Spinal cord (tissue), 10 donors: Measurements from ENCODE around the gene CEP112. TPM values are rescaled to one million over a fixed set of nuclear protein-coding genes. Genes with fewer than 3 reads are reported as not detected.

Experiments used
- DNase-seq, 6 donors: peaks; one replicate each; pipeline versions ENCODE4 v3.0.0 to v3.0.0-alpha.2; 2013 to 2015; ENCODE audit warnings: low spot score in 6 of 6, low read depth in 4 of 6
- H3K27ac ChIP-seq: one replicate; pipeline ENCODE4 v1.5.1; 2013; ENCODE audit warnings: low read depth, low read length, control low read depth
- H3K27me3 ChIP-seq: one replicate; pipeline ENCODE4 v1.6.1; 2013; ENCODE audit warnings: low read length; ENCODE audit not compliant: control insufficient read depth, insufficient read depth
- H3K36me3 ChIP-seq: one replicate; pipeline ENCODE4 v1.6.1; 2013; ENCODE audit warnings: low read length; ENCODE audit not compliant: control insufficient read depth, insufficient read depth
- H3K4me1 ChIP-seq: one replicate; pipeline ENCODE4 v1.6.1; 2013; ENCODE audit warnings: low read length; ENCODE audit not compliant: control insufficient read depth, insufficient read depth
- H3K4me3 ChIP-seq: one replicate; pipeline ENCODE4 v1.5.1; 2013; ENCODE audit warnings: low read depth, low read length, control low read depth
- H3K9me3 ChIP-seq: one replicate; pipeline ENCODE4 v1.6.1; 2013; ENCODE audit warnings: low read length; ENCODE audit not compliant: control insufficient read depth, insufficient read depth
- WGBS: methylation state at CpG from one replicate; pipeline ENCODE4 v1.1.5; 2013; ENCODE audit warnings: missing lambda C conversion rate; ENCODE audit not compliant: insufficient coverage; 5-methylcytosine and 5-hydroxymethylcytosine counted together
- polyA plus RNA-seq, 2 donors: library from polyadenylated mRNA; unstranded; fragments of 120-200 nt; gene quantifications; one replicate each; pipeline ENCODE4 v1.2.1, GENCODE V29; 2013; ENCODE audit not compliant: insufficient read length in 2 of 2
- total RNA-seq, 2 donors: library from RNA; depleted of rRNA in 1 of 2; stranded (reverse); fragments of 120-200 nt in 1 of 2; fragments of >200 nt in 1 of 2; gene quantifications; one replicate each; pipeline versions ENCODE4 v1.2.3 to v1.2.4, GENCODE V29; 2013 to 2014
- donor health status: healthy.

Gene CEP112
- total and polyA plus RNA-seq, 4 donors: 9.1 to 26.2 (median 17.6) TPM

- no peak for DNase-seq
- Histone ChIP-seq H3K9me3 (peaks cover 1% of the 10 kb centered on the region), H3K4me1 (no peaks in the 10 kb centered on the region), H3K27me3 (no peaks in the 10 kb centered on the region), H3K4me3 (no peak overlapping the region), H3K36me3 (no peaks in the 10 kb centered on the region), H3K27ac (no peak overlapping the region)
- WGBS: 99% methylated on average over 7 of the region's 9 CpGs
Measured at GRCh38 chr17:66211047-66211810, 19.3 kb upstream of the CEP112 start.

- H3K4me3 ChIP-seq: no peak overlapping the region
- peaks cover 1% of the 10 kb centered on the region for H3K9me3 ChIP-seq
- WGBS: 100% methylated on average over 2 of the region's 2 CpGs
- no peaks in the 10 kb centered on the region for H3K4me1 ChIP-seq
- no peaks in the 10 kb centered on the region for H3K27me3 ChIP-seq
- no peaks in the 10 kb centered on the region for H3K36me3 ChIP-seq
- H3K27ac ChIP-seq: no peak overlapping the region
- no peak for DNase-seq
Measured at GRCh38 chr17:66210208-66210574, 18.3 kb upstream of the CEP112 start.

GRCh38 chr17:66207936-66208335 is 16.0 kb upstream of the CEP112 start:
- H3K36me3 ChIP-seq: no peaks in the 10 kb centered on the region
- H3K27ac ChIP-seq: no peak overlapping the region
- H3K27me3 ChIP-seq: no peaks in the 10 kb centered on the region
- peaks cover 1% of the 10 kb centered on the region for H3K9me3 ChIP-seq
- no peak for DNase-seq
- H3K4me3 ChIP-seq: no peak overlapping the region
- no peaks in the 10 kb centered on the region for H3K4me1 ChIP-seq

GRCh38 chr17:66203274-66204015 is 11.5 kb upstream of the CEP112 start:
- WGBS: 78% methylated on average over 3 of the region's 8 CpGs
- no peak for DNase-seq
- Histone ChIP-seq H3K27ac (no peak overlapping the region), H3K4me1 (no peaks in the 10 kb centered on the region), H3K9me3 (no peaks in the 10 kb centered on the region), H3K36me3 (no peaks in the 10 kb centered on the region), H3K27me3 (no peaks in the 10 kb centered on the region), H3K4me3 (no peak overlapping the region)

GRCh38 chr17:66200685-66201092 is 8.8 kb upstream of the CEP112 start:
- H3K4me3 ChIP-seq: no peak overlapping the region
- H3K36me3 ChIP-seq: no peaks in the 10 kb centered on the region
- peak; percentile 56 to 96 (median 69) for DNase-seq
- WGBS: 5% methylated on average over 3 of the region's 3 CpGs
- H3K4me1 ChIP-seq: no peaks in the 10 kb centered on the region
- no peaks in the 10 kb centered on the region for H3K27me3 ChIP-seq
- no peaks in the 10 kb centered on the region for H3K9me3 ChIP-seq
- H3K27ac ChIP-seq: no peak overlapping the region

GRCh38 chr17:66198242-66198641 is 6.3 kb upstream of the CEP112 start:
- no peaks in the 10 kb centered on the region for H3K36me3 ChIP-seq
- H3K4me1 ChIP-seq: no peaks in the 10 kb centered on the region
- H3K27ac ChIP-seq: no peak overlapping the region
- H3K27me3 ChIP-seq: no peaks in the 10 kb centered on the region
- WGBS: 95% methylated on average over 7 of the region's 8 CpGs
- H3K4me3 ChIP-seq: no peak overlapping the region
- DNase-seq: no peak
- H3K9me3 ChIP-seq: no peaks in the 10 kb centered on the region

- WGBS: 0% methylated on average over 7 of the region's 10 CpGs
- Histone ChIP-seq H3K4me3 (peak overlapping the region; percentile 71), H3K27ac (peak overlapping the region; percentile 79), H3K27me3 (no peaks in the 10 kb centered on the region), H3K4me1 (peaks cover 16% of the 10 kb centered on the region), H3K36me3 (no peaks in the 10 kb centered on the region), H3K9me3 (no peaks in the 10 kb centered on the region)
- DNase-seq: no peak
Measured at GRCh38 chr17:66192378-66192687, 400 bp upstream of the CEP112 start.

GRCh38 chr17:66190738-66191592 is 968 bp downstream of the CEP112 start:
- Histone ChIP-seq H3K9me3 (no peaks in the 10 kb centered on the region), H3K27ac (peak overlapping the region; percentile 79), H3K27me3 (no peaks in the 10 kb centered on the region), H3K36me3 (no peaks in the 10 kb centered on the region), H3K4me3 (peak overlapping the region; percentile 71), H3K4me1 (peaks cover 16% of the 10 kb centered on the region)
- 5% methylated on average over 8 of the region's 16 CpGs for WGBS
- peak in 2 of 6 donors; percentile 28 to 33 for DNase-seq

GRCh38 chr17:66187718-66188117 is 4.2 kb downstream of the CEP112 start:
- H3K27ac ChIP-seq: no peak overlapping the region
- H3K36me3 ChIP-seq: no peaks in the 10 kb centered on the region
- H3K27me3 ChIP-seq: no peaks in the 10 kb centered on the region
- no peak for DNase-seq
- WGBS: 82% methylated on average over 2 of the region's 2 CpGs
- peaks cover 16% of the 10 kb centered on the region for H3K4me1 ChIP-seq
- no peaks in the 10 kb centered on the region for H3K9me3 ChIP-seq
- no peak overlapping the region for H3K4me3 ChIP-seq
